NT2/D1 (cell line): ENCODE measurements around the gene BGN.

Experiments used
- SUZ12 ChIP-seq: IDR thresholded peaks from 2 replicates; pipeline ENCODE4 v1.6.1; 2011; ENCODE audit not compliant: insufficient read length, insufficient read depth; ENCODE audit errors: extremely low read depth
- YY1 ChIP-seq: IDR thresholded peaks from 2 replicates; pipeline ENCODE4 v1.6.1; 2011; ENCODE audit not compliant: insufficient read length, insufficient read depth
- ZNF274 ChIP-seq: IDR thresholded peaks from 2 replicates; pipeline ENCODE4 v1.6.1; 2011; ENCODE audit warnings: mild to moderate bottlenecking, low read depth, low read length

DNA sequence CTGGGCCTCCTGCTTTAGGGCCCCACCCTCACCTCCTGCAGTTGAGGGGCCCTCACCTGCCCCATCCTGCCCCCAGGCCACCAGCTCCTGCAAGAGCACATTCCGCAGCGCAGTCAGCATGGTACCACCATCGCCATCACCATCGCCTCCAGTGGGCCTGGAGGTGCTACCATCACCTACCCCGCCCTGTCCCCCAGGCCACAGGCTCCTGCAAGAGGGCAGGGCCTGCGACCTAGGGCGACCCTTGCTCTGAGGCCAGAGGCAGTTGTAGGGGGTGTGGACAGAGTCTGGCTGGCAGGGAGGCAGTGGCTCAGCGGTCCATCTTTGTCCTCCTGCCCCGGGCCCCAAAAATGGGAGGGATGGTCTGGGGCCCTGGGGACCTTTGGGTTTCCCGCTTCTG, 20.5 kb upstream of the BGN start:
- TF ChIP-seq ZNF274 (no peak), SUZ12 (no peak), YY1 (no peak)
